Fibroblast of mammary gland (primary cell): ENCODE data around the gene FRAS1.

Source experiments
- DNase-seq: peaks from one replicate; pipeline ENCODE4 v3.0.0-alpha.2; 2010; ENCODE audit warnings: low read depth
- H3K4me3 ChIP-seq: 2 replicates; pipeline ENCODE4 v1.5.1; 2011; ENCODE audit warnings: low read depth, mild to moderate bottlenecking, low read length, moderate library complexity; ENCODE audit not compliant: control insufficient read depth
- TF ChIP-seq, protein P1 (sequence below): conservative IDR thresholded peaks from 2 replicates; pipeline ENCODE4 v1.5.1; 2011; ENCODE audit warnings: low read depth, low read length, inconsistent platforms; ENCODE audit not compliant: control insufficient read depth, insufficient read depth

FRAS1 gene

DNA sequence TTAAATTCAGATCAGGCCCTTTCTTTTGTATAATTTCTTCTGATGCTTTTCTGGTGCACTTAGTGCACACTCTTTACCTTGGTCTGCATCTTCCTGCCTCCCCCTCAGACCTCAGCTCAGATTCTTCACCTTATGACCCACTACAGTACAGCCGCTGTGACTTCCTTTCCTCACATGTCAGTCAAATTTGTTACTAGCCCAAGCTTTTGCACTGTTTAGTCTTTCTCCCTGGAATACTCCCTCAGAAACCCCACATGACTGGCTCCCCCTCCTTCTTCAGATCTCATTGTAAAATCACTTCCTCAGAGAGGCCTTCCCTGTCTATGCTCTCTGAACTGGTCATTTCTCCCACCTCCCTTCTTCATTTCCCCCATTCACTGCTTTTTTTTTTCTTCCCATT, 132.9 kb downstream of the FRAS1 start:
- TF ChIP-seq, protein P1, sequence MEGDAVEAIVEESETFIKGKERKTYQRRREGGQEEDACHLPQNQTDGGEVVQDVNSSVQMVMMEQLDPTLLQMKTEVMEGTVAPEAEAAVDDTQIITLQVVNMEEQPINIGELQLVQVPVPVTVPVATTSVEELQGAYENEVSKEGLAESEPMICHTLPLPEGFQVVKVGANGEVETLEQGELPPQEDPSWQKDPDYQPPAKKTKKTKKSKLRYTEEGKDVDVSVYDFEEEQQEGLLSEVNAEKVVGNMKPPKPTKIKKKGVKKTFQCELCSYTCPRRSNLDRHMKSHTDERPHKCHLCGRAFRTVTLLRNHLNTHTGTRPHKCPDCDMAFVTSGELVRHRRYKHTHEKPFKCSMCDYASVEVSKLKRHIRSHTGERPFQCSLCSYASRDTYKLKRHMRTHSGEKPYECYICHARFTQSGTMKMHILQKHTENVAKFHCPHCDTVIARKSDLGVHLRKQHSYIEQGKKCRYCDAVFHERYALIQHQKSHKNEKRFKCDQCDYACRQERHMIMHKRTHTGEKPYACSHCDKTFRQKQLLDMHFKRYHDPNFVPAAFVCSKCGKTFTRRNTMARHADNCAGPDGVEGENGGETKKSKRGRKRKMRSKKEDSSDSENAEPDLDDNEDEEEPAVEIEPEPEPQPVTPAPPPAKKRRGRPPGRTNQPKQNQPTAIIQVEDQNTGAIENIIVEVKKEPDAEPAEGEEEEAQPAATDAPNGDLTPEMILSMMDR = no peak
- DNase-seq = no peak
- no peak overlapping the region for H3K4me3 ChIP-seq

DNA sequence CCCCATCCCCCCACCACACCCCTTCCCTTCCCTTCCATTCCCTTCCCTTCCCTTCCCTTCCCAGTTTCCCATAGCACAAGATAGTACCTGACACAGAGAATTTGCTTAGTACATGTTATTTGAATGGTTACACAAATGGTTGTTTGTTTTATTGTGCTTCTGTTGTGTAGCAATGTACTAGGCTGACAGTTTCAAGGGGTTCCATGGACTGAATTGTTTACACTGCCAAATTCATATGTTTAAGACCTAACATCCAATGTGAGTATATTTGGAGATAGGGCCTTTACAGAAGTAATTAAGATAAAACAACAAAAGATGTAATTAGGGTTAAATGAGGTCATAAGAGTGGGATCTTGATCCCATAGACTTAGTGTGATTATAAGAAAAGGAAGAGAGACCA, 133.5 kb downstream of the FRAS1 start:
- TF ChIP-seq, protein P1 = no peak
- H3K4me3 ChIP-seq = no peak overlapping the region
- DNase-seq = no peak

DNA sequence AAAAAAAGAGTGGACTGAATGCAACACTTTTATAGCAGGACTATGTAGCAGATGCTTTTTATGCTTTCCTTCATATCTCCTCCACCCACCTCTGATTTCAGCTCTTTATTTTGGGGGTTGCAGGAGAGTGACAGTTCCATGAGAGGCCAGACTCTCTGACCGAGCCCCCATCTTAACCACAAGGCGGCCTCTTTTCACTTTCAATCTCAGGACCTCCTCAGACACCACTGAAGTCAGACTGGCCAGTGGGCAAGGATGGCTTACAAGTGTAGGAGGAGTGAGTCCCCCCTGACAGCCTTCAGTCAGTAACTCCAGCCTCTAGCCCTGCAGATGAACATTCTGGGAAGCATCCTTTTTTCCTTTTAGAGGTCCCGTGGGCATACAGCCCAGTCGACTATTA, 140.8 kb downstream of the FRAS1 start:
- DNase-seq = no peak
- H3K4me3 ChIP-seq = no peak overlapping the region
- TF ChIP-seq, protein P1 = no peak

DNA sequence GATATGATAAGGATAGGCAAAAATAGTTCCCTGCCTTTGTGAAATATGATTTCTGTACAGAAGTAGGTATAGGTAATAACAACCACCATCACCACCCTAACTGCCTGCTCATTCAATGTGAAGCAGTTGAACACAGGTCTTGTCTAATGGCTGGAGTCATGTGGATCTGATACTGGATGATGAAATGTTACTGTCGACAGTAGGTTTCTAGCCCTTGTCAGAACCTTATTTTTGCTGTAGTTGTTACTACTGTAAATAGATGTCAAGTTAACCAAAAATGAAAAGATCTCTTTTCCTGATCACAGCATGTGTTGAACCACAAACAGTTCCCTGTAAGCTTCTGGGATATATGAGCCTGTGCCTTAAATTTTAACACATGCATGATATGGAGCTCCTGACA, 142.9 kb downstream of the FRAS1 start:
- no peak overlapping the region for H3K4me3 ChIP-seq
- TF ChIP-seq, protein P1 = no peak
- DNase-seq = no peak

DNA sequence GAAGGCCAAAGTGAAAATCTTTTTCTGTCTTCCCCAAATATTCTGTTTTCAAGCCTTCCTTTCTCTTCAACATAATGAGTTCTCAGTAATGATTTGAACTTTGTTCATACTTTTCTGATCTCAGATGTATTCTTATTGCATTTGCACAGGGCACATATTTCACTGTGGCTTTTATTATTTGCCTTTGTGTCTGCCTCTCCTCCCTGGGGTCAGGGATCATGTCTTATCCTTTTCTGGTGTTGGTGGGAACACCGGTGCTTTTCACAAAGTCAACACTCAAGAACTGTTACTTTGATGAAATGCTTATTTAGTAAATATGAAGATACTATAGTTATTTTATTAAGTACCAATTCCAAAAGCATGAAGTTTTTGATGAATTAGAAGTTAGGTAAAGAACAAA, 143.8 kb downstream of the FRAS1 start:
- no peak overlapping the region for H3K4me3 ChIP-seq

DNA sequence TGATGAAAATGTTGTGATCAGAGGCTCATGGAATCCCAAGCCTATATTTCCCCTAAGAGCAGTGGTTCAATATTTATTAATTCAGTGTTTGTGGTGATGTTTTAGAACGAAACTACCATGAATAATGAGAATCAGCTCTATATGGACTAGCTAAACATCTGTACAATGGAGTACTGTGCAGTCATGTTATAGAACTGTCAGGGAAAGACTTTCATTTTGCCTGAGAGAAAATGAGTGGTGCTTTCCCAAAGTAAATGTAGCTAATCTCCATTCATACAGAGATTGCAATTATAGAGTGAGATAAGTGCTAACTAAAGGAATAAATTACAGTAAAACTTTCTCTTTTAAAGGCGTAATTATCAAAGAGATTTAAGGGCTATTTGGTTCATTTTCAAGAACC, 147.1 kb downstream of the FRAS1 start:
- TF ChIP-seq, protein P1 = no peak

More for the DNA sequence above, 143.8 kb downstream of the FRAS1 start:
- DNase-seq = no peak
- TF ChIP-seq, protein P1 = no peak

DNA sequence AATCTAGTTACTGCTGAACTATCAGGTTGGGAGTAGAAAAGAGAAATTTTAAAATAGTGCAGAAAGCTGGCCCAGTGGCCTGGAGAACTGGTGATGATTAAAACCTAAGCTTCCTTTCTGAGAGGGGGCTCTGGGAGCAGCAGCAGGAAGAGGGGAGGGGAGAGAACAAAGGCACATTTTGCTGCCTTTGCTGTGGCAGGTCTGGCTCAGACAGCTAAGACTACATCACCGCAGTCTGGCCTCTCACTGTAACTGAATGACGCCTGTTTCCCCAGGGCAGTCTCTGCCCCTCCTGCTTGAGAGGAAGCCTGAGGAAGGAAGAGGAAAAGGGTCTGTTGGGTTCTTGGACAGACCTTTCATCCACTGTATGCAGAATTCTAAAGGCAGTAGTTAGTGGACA, 148.5 kb downstream of the FRAS1 start:
- TF ChIP-seq, protein P1 = no peak
- DNase-seq = no peak
- H3K4me3 ChIP-seq = no peak overlapping the region

More for the DNA sequence above, 147.1 kb downstream of the FRAS1 start:
- no peak overlapping the region for H3K4me3 ChIP-seq
- DNase-seq = no peak
